GM23338 (cell line): ENCODE results near the gene RAD54L.

ENCODE experiments used
- CREB1 ChIP-seq: fragments of 250-450 bp; sonication (Bioruptor Pico); IDR thresholded peaks from 2 replicates; pipeline ENCODE4 v1.5.0; 2020; ENCODE audit warnings: low read depth, mild to moderate bottlenecking, moderate library complexity
- EZH2 ChIP-seq: fragments of 200-600 bp; sonication (generic); IDR thresholded peaks from one replicate; pipeline ENCODE4 v1.8.0; 2017; ENCODE audit warnings: antibody characterized with exemption, mild to moderate bottlenecking, low read depth; ENCODE audit not compliant: unreplicated experiment
- EZH2phosphoT487 ChIP-seq: fragments of 200-600 bp; sonication (generic); IDR thresholded peaks from one replicate; pipeline ENCODE4 v1.8.1; 2018; ENCODE audit warnings: antibody characterized with exemption; ENCODE audit not compliant: unreplicated experiment
- JUNB ChIP-seq: IDR thresholded peaks from one replicate; pipeline ENCODE4 v1.6.1; 2016; ENCODE audit warnings: antibody characterized with exemption; ENCODE audit not compliant: unreplicated experiment
- NANOG ChIP-seq: IDR thresholded peaks from 2 replicates; pipeline ENCODE4 v1.6.1; 2016; ENCODE audit warnings: antibody characterized with exemption, borderline replicate concordance
- POLR2AphosphoS5 ChIP-seq: IDR thresholded peaks from 2 replicates; pipeline ENCODE4 v1.6.1; 2016; ENCODE audit warnings: antibody characterized with exemption, low read depth
- STAT1 ChIP-seq: IDR thresholded peaks from one replicate; pipeline ENCODE4 v1.6.1; 2016; ENCODE audit warnings: antibody characterized with exemption; ENCODE audit not compliant: unreplicated experiment
- ZNF114 ChIP-seq: fragments of 250-450 bp; sonication (Bioruptor Pico); IDR thresholded peaks from 2 replicates; pipeline ENCODE4 v1.5.0; 2020; ENCODE audit warnings: mild to moderate bottlenecking, moderate library complexity
- TF ChIP-seq, protein P1 (sequence below), 2 experiments: fragments of 200-600 bp in 1 of 2; sonication (generic) in 1 of 2; conservative IDR thresholded peaks; 2 replicates each; pipeline versions ENCODE4 v1.5.1 to v1.6.1; 2016 to 2017; ENCODE audit warnings: antibody characterized with exemption in 2 of 2, low read depth in 2 of 2, mild to moderate bottlenecking in 2 of 2, moderate library complexity in 1 of 2
- TF ChIP-seq, protein P2 (sequence below): IDR thresholded peaks from one replicate; pipeline ENCODE4 v1.6.1; 2018; ENCODE audit warnings: antibody characterized with exemption; ENCODE audit not compliant: unreplicated experiment
- TF ChIP-seq, protein P3 (sequence below): IDR thresholded peaks from 2 replicates; pipeline ENCODE4 v1.6.1; 2016; ENCODE audit warnings: antibody characterized with exemption
- TF ChIP-seq, protein P4 (sequence below): fragments of 250-450 bp; sonication (Bioruptor Pico); IDR thresholded peaks from 2 replicates; pipeline ENCODE4 v1.5.0; 2020; ENCODE audit warnings: mild to moderate bottlenecking, moderate library complexity

DNA sequence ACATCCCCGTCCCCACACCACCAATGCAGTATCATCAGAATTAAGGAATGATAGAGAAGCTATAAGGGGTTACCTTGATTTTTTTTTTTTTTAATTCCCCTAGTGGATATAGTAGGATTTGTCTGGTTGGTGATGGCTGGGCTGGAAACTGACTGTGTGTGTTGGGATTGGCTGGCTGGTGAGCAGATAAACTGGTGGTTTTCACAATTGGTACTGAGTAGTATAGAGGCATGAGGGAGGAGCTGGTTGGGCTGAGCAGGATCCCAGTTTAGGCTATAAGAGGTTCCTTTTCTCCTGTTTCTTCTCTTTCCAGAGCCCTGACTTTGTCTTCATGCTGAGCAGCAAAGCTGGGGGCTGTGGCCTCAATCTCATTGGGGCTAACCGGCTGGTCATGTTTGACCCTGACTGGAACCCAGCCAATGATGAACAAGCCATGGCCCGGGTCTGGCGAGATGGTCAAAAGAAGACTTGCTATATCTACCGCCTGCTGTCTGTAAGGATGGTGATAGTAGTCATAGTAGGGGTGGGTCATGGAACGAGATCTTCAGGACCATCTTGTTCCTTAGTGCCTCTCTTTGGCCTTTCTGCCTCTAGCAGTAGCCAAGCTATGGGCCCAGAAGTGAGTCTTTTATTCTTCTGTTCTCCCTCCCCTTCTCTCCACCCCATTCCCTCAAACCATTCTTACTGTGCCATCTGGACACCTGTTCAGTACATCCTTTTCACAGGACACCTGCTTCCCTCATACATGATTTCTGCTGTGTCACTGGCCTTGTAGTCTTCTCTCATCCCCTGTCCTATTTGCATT is 26.9 kb downstream of the RAD54L start:
- TF ChIP-seq, protein P1, sequence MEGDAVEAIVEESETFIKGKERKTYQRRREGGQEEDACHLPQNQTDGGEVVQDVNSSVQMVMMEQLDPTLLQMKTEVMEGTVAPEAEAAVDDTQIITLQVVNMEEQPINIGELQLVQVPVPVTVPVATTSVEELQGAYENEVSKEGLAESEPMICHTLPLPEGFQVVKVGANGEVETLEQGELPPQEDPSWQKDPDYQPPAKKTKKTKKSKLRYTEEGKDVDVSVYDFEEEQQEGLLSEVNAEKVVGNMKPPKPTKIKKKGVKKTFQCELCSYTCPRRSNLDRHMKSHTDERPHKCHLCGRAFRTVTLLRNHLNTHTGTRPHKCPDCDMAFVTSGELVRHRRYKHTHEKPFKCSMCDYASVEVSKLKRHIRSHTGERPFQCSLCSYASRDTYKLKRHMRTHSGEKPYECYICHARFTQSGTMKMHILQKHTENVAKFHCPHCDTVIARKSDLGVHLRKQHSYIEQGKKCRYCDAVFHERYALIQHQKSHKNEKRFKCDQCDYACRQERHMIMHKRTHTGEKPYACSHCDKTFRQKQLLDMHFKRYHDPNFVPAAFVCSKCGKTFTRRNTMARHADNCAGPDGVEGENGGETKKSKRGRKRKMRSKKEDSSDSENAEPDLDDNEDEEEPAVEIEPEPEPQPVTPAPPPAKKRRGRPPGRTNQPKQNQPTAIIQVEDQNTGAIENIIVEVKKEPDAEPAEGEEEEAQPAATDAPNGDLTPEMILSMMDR (conservative IDR thresholded peaks at IDR 0.05; ENCODE audit: low read depth in 2 of 2), result no peak
- no peak for TF ChIP-seq EZH2
- TF ChIP-seq EZH2phosphoT487, result no peak
- no peak for TF ChIP-seq ZNF114
- TF ChIP-seq POLR2AphosphoS5, result no peak
- no peak for TF ChIP-seq CREB1 (CRISPR knock-in tag)
- TF ChIP-seq, protein P2, sequence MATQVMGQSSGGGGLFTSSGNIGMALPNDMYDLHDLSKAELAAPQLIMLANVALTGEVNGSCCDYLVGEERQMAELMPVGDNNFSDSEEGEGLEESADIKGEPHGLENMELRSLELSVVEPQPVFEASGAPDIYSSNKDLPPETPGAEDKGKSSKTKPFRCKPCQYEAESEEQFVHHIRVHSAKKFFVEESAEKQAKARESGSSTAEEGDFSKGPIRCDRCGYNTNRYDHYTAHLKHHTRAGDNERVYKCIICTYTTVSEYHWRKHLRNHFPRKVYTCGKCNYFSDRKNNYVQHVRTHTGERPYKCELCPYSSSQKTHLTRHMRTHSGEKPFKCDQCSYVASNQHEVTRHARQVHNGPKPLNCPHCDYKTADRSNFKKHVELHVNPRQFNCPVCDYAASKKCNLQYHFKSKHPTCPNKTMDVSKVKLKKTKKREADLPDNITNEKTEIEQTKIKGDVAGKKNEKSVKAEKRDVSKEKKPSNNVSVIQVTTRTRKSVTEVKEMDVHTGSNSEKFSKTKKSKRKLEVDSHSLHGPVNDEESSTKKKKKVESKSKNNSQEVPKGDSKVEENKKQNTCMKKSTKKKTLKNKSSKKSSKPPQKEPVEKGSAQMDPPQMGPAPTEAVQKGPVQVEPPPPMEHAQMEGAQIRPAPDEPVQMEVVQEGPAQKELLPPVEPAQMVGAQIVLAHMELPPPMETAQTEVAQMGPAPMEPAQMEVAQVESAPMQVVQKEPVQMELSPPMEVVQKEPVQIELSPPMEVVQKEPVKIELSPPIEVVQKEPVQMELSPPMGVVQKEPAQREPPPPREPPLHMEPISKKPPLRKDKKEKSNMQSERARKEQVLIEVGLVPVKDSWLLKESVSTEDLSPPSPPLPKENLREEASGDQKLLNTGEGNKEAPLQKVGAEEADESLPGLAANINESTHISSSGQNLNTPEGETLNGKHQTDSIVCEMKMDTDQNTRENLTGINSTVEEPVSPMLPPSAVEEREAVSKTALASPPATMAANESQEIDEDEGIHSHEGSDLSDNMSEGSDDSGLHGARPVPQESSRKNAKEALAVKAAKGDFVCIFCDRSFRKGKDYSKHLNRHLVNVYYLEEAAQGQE, result no peak
- TF ChIP-seq, protein P3, sequence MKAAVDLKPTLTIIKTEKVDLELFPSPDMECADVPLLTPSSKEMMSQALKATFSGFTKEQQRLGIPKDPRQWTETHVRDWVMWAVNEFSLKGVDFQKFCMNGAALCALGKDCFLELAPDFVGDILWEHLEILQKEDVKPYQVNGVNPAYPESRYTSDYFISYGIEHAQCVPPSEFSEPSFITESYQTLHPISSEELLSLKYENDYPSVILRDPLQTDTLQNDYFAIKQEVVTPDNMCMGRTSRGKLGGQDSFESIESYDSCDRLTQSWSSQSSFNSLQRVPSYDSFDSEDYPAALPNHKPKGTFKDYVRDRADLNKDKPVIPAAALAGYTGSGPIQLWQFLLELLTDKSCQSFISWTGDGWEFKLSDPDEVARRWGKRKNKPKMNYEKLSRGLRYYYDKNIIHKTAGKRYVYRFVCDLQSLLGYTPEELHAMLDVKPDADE, result no peak
- TF ChIP-seq NANOG, result no peak
- TF ChIP-seq, protein P4, sequence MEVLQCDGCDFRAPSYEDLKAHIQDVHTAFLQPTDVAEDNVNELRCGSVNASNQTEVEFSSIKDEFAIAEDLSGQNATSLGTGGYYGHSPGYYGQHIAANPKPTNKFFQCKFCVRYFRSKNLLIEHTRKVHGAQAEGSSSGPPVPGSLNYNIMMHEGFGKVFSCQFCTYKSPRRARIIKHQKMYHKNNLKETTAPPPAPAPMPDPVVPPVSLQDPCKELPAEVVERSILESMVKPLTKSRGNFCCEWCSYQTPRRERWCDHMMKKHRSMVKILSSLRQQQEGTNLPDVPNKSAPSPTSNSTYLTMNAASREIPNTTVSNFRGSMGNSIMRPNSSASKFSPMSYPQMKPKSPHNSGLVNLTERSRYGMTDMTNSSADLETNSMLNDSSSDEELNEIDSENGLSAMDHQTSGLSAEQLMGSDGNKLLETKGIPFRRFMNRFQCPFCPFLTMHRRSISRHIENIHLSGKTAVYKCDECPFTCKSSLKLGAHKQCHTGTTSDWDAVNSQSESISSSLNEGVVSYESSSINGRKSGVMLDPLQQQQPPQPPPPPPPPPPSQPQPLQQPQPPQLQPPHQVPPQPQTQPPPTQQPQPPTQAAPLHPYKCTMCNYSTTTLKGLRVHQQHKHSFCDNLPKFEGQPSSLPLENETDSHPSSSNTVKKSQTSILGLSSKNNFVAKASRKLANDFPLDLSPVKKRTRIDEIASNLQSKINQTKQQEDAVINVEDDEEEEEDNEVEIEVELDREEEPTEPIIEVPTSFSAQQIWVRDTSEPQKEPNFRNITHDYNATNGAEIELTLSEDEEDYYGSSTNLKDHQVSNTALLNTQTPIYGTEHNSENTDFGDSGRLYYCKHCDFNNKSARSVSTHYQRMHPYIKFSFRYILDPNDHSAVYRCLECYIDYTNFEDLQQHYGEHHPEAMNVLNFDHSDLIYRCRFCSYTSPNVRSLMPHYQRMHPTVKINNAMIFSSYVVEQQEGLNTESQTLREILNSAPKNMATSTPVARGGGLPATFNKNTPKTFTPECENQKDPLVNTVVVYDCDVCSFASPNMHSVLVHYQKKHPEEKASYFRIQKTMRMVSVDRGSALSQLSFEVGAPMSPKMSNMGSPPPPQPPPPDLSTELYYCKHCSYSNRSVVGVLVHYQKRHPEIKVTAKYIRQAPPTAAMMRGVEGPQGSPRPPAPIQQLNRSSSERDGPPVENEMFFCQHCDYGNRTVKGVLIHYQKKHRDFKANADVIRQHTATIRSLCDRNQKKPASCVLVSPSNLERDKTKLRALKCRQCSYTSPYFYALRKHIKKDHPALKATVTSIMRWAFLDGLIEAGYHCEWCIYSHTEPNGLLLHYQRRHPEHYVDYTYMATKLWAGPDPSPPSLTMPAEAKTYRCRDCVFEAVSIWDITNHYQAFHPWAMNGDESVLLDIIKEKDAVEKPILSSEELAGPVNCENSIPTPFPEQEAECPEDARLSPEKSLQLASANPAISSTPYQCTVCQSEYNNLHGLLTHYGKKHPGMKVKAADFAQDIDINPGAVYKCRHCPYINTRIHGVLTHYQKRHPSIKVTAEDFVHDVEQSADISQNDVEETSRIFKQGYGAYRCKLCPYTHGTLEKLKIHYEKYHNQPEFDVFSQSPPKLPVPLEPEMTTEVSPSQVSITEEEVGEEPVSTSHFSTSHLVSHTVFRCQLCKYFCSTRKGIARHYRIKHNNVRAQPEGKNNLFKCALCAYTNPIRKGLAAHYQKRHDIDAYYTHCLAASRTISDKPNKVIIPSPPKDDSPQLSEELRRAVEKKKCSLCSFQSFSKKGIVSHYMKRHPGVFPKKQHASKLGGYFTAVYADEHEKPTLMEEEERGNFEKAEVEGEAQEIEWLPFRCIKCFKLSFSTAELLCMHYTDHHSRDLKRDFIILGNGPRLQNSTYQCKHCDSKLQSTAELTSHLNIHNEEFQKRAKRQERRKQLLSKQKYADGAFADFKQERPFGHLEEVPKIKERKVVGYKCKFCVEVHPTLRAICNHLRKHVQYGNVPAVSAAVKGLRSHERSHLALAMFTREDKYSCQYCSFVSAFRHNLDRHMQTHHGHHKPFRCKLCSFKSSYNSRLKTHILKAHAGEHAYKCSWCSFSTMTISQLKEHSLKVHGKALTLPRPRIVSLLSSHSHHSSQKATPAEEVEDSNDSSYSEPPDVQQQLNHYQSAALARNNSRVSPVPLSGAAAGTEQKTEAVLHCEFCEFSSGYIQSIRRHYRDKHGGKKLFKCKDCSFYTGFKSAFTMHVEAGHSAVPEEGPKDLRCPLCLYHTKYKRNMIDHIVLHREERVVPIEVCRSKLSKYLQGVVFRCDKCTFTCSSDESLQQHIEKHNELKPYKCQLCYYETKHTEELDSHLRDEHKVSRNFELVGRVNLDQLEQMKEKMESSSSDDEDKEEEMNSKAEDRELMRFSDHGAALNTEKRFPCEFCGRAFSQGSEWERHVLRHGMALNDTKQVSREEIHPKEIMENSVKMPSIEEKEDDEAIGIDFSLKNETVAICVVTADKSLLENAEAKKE (CRISPR knock-in tag), result no peak
- TF ChIP-seq JUNB, result no peak
- TF ChIP-seq STAT1, result no peak
